IgD-negative memory B cell (primary cell): ENCODE measurements around the gene PKDREJ. TPM values are rescaled to one million over a fixed set of nuclear protein-coding genes. Genes with fewer than 3 reads are reported as not detected.

Experiments
- H3K27ac Mint-ChIP-seq, 3 donors: one replicate each; pipeline ENCODE4 v1.8.0; 2020 to 2022; ENCODE audit warnings: mild to moderate bottlenecking in 3 of 3, mixed read lengths in 3 of 3, moderate library complexity in 1 of 3
- H3K27me3 Mint-ChIP-seq: one replicate; pipeline ENCODE4 v1.8.0; 2021; ENCODE audit warnings: mixed read lengths
- H3K36me3 Mint-ChIP-seq: one replicate; pipeline ENCODE4 v1.8.0; 2020; ENCODE audit warnings: mild to moderate bottlenecking, mixed read lengths
- H3K4me1 Mint-ChIP-seq, 3 donors: one replicate each; pipeline ENCODE4 v1.8.0; 2020 to 2022; ENCODE audit warnings: mixed read lengths in 3 of 3, mild to moderate bottlenecking in 1 of 3
- H3K4me3 Mint-ChIP-seq, 4 donors: one replicate each; pipeline ENCODE4 v1.8.0; 2020 to 2022; ENCODE audit warnings: mild to moderate bottlenecking in 4 of 4, mixed read lengths in 4 of 4, moderate library complexity in 3 of 4
- H3K9me3 Mint-ChIP-seq, 3 donors: one replicate each; pipeline ENCODE4 v1.8.0; 2020 to 2021; ENCODE audit warnings: mixed read lengths in 3 of 3, mild to moderate bottlenecking in 1 of 3
- polyA plus RNA-seq: library from polyadenylated mRNA; unstranded; fragments of 300-500 nt; fragmentation: Illumina TruSeq; gene quantifications from one replicate; pipeline ENCODE4 v1.2.3, GENCODE V29; 2021

Gene PKDREJ
- polyA plus RNA-seq, 1 donor from 2014 or later, result not detected

GRCh38 chr22:46292732-46293131 lies 29.6 kb upstream of the PKDREJ start:
- Mint-ChIP-seq H3K4me1 (peaks cover 19 to 52% (median 41%) of the 10 kb centered on the region in 3 donors), H3K27me3 (peaks cover 2% of the 10 kb centered on the region), H3K27ac (peak overlapping the region; percentile 53 to 86 (median 73)), H3K36me3 (peaks cover 9% of the 10 kb centered on the region), H3K9me3 (no peaks in the 10 kb centered on the region), H3K4me3 (peak overlapping the region in 1 of 4 donors; percentile 19)

- Mint-ChIP-seq H3K9me3 (no peaks in the 10 kb centered on the region), H3K27me3 (no peaks in the 10 kb centered on the region), H3K27ac (peak overlapping the region in 1 of 3 donors; percentile 73), H3K4me1 (peaks cover 25 to 54% (median 41%) of the 10 kb centered on the region in 3 donors), H3K4me3 (no peak overlapping the region), H3K36me3 (peaks cover 9% of the 10 kb centered on the region)
Observed at GRCh38 chr22:46292173-46292572, 29.0 kb upstream of the PKDREJ start.

- no peak overlapping the region for H3K27ac Mint-ChIP-seq
- H3K36me3 Mint-ChIP-seq, result peaks cover 5% of the 10 kb centered on the region
- H3K4me1 Mint-ChIP-seq, result peaks cover 21 to 53% (median 42%) of the 10 kb centered on the region in 3 donors
- no peaks in the 10 kb centered on the region for H3K27me3 Mint-ChIP-seq
- no peaks in the 10 kb centered on the region for H3K9me3 Mint-ChIP-seq
- H3K4me3 Mint-ChIP-seq, result peak overlapping the region in 1 of 4 donors; percentile 45
Observed at GRCh38 chr22:46290843-46291785, 28.0 kb upstream of the PKDREJ start.

- Mint-ChIP-seq H3K4me1 (peaks cover 20 to 47% (median 40%) of the 10 kb centered on the region in 3 donors), H3K27ac (peak overlapping the region in 1 of 3 donors; percentile 59), H3K9me3 (no peaks in the 10 kb centered on the region), H3K27me3 (no peaks in the 10 kb centered on the region), H3K4me3 (peak overlapping the region in 1 of 4 donors; percentile 45), H3K36me3 (peaks cover 4% of the 10 kb centered on the region)
Observed at GRCh38 chr22:46290121-46290842, 27.1 kb upstream of the PKDREJ start.

- no peaks in the 10 kb centered on the region for H3K9me3 Mint-ChIP-seq
- H3K27ac Mint-ChIP-seq, result no peak overlapping the region
- H3K27me3 Mint-ChIP-seq, result no peaks in the 10 kb centered on the region
- H3K4me3 Mint-ChIP-seq, result peak overlapping the region in 2 of 4 donors; percentile 27 to 49
- H3K36me3 Mint-ChIP-seq, result peaks cover 4% of the 10 kb centered on the region
- H3K4me1 Mint-ChIP-seq, result peaks cover 15 to 42% (median 36%) of the 10 kb centered on the region in 3 donors
Observed at GRCh38 chr22:46289244-46289891, 26.2 kb upstream of the PKDREJ start.

GRCh38 chr22:46288846-46289243 lies 25.7 kb upstream of the PKDREJ start:
- Mint-ChIP-seq H3K36me3 (peaks cover 4% of the 10 kb centered on the region), H3K4me1 (peaks cover 15 to 43% (median 35%) of the 10 kb centered on the region in 3 donors), H3K9me3 (no peaks in the 10 kb centered on the region), H3K27me3 (no peaks in the 10 kb centered on the region), H3K27ac (peak overlapping the region in 2 of 3 donors; percentile 79 to 95), H3K4me3 (peak overlapping the region in 2 of 4 donors; percentile 69 to 90)

- H3K9me3 Mint-ChIP-seq, result no peaks in the 10 kb centered on the region
Observed at GRCh38 chr22:46287873-46288751, 25.0 kb upstream of the PKDREJ start.

GRCh38 chr22:46286941-46287872 lies 24.1 kb upstream of the PKDREJ start:
- H3K4me1 Mint-ChIP-seq, result peaks cover 15 to 29% (median 23%) of the 10 kb centered on the region in 3 donors
- H3K9me3 Mint-ChIP-seq, result no peaks in the 10 kb centered on the region
- peaks cover under 1% of the 10 kb centered on the region for H3K36me3 Mint-ChIP-seq
- H3K27me3 Mint-ChIP-seq, result no peaks in the 10 kb centered on the region
- H3K4me3 Mint-ChIP-seq, result peak overlapping the region; percentile 69 to 90 (median 81)
- peak overlapping the region; percentile 78 to 95 (median 79) for H3K27ac Mint-ChIP-seq

More at GRCh38 chr22:46287873-46288751, 25.0 kb upstream of the PKDREJ start:
- peaks cover 15 to 38% (median 31%) of the 10 kb centered on the region in 3 donors for H3K4me1 Mint-ChIP-seq
- H3K27ac Mint-ChIP-seq, result peak overlapping the region; percentile 78 to 95 (median 79)
- peaks cover 4% of the 10 kb centered on the region for H3K36me3 Mint-ChIP-seq
- no peaks in the 10 kb centered on the region for H3K27me3 Mint-ChIP-seq
- H3K4me3 Mint-ChIP-seq, result peak overlapping the region; percentile 69 to 90 (median 81)

GRCh38 chr22:46286006-46286405 lies 22.9 kb upstream of the PKDREJ start:
- H3K4me1 Mint-ChIP-seq, result peaks cover 15 to 33% (median 28%) of the 10 kb centered on the region in 3 donors
- peaks cover 2% of the 10 kb centered on the region for H3K36me3 Mint-ChIP-seq
- no peaks in the 10 kb centered on the region for H3K9me3 Mint-ChIP-seq
- H3K27me3 Mint-ChIP-seq, result no peaks in the 10 kb centered on the region
- no peak overlapping the region for H3K27ac Mint-ChIP-seq
- peak overlapping the region in 1 of 4 donors; percentile 28 for H3K4me3 Mint-ChIP-seq

- Mint-ChIP-seq H3K36me3 (peaks cover 7% of the 10 kb centered on the region), H3K4me3 (no peak overlapping the region), H3K27ac (no peak overlapping the region), H3K27me3 (no peaks in the 10 kb centered on the region), H3K4me1 (peaks cover 11 to 24% (median 17%) of the 10 kb centered on the region in 3 donors), H3K9me3 (no peaks in the 10 kb centered on the region)
Observed at GRCh38 chr22:46281866-46282678, 18.9 kb upstream of the PKDREJ start.

GRCh38 chr22:46280999-46281623 lies 18.0 kb upstream of the PKDREJ start:
- peaks cover 11 to 22% (median 13%) of the 10 kb centered on the region in 3 donors for H3K4me1 Mint-ChIP-seq
- H3K27me3 Mint-ChIP-seq, result no peaks in the 10 kb centered on the region
- H3K36me3 Mint-ChIP-seq, result peaks cover 7% of the 10 kb centered on the region
- no peaks in the 10 kb centered on the region for H3K9me3 Mint-ChIP-seq
- H3K27ac Mint-ChIP-seq, result peak overlapping the region; percentile 54 to 85 (median 64)
- H3K4me3 Mint-ChIP-seq, result peak overlapping the region in 2 of 4 donors; percentile 51 to 86
